Dendritic cell treated with granulocyte-macrophage colony-stimulating factor and Interleukin-4, amounts not matched to agents 40 ng/mL and 50 ng/mL, for 4 days (primary cell): ENCODE results near the gene IQGAP2.
"Not testable (repeated sequence)": the region's sequence is repeated elsewhere in the genome, so short reads cannot be mapped to it uniquely, and the experiment has no call there.

Experiments used
- H3K27ac Mint-ChIP-seq: one replicate; pipeline ENCODE4 v1.8.0; 2022; ENCODE audit warnings: mild to moderate bottlenecking, mixed read lengths
- H3K27me3 Mint-ChIP-seq: one replicate; pipeline ENCODE4 v1.8.0; 2022; ENCODE audit warnings: mild to moderate bottlenecking, mixed read lengths
- H3K36me3 Mint-ChIP-seq: one replicate; pipeline ENCODE4 v1.8.0; 2022; ENCODE audit warnings: low read depth, mixed read lengths
- H3K4me1 Mint-ChIP-seq: one replicate; pipeline ENCODE4 v1.8.0; 2022; ENCODE audit warnings: low read depth, mixed read lengths
- H3K4me3 Mint-ChIP-seq: one replicate; pipeline ENCODE4 v1.8.0; 2022; ENCODE audit warnings: mild to moderate bottlenecking, moderate library complexity, mixed read lengths
- H3K9me3 Mint-ChIP-seq: one replicate; pipeline ENCODE4 v1.8.0; 2022; ENCODE audit warnings: mixed read lengths
- intact Hi-C: fragments of 100-400 bp; cut with micrococcal nuclease; formaldehyde crosslinking; loops from one replicate; pipeline ENCODE4 v1.15.0; 2022

The IQGAP2 gene

DNA sequence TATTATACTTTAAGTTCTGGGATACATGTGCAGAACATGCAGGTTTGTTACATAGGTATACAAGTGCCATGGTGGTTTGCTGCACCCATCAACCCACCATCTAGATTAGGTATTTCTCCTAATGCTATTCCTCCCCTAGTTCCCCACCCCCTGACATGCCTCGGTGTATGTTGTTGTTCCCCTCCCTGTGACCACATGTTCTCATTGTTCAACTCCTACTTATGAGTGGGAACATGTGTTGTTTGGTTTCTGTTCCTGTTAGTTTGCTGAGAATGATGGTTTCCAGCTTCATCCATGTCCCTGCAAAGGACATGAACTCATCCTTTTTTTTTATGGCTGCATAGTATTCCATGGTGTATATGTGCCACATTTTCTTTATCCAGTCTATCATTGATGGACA is 200.9 kb downstream of the IQGAP2 start:
- intact Hi-C loops, H3K27me3 Mint-ChIP-seq, H3K9me3 Mint-ChIP-seq, H3K27ac Mint-ChIP-seq, H3K4me3 Mint-ChIP-seq: not testable (repeated sequence)
- Mint-ChIP-seq H3K4me1 (peaks cover 43% of the 10 kb centered on the region), H3K36me3 (peaks cover 72% of the 10 kb centered on the region)

- no peak overlapping the region for H3K27ac Mint-ChIP-seq
- H3K9me3 Mint-ChIP-seq, result no peaks in the 10 kb centered on the region
- intact Hi-C loops, result no loop called here
- H3K4me1 Mint-ChIP-seq, result peaks cover 43% of the 10 kb centered on the region
- no peak overlapping the region for H3K4me3 Mint-ChIP-seq
- H3K36me3 Mint-ChIP-seq, result peaks cover 64% of the 10 kb centered on the region
- no peaks in the 10 kb centered on the region for H3K27me3 Mint-ChIP-seq
Observed at GRCh38 chr5:76604838-76605237, 201.8 kb downstream of the IQGAP2 start.

DNA sequence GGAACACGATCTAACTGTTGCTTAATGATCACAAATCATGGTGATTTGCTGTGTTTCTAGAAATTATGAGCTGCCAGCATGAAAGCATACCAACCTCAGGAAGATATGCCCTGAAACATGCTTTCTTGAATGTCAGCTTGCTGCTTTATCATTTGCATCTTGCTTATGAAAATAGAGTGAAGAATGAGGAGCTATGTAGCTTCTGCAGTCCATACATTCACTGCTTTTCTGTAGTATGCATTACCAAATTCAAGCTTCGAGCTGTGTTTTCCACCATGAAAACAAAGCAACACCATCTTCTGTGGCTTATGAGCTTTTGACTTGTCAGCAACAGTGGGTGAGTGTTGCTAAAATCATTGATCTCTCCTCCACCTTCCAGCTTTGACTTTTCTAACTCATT is 203.6 kb downstream of the IQGAP2 start:
- peaks cover 43% of the 10 kb centered on the region for H3K4me1 Mint-ChIP-seq
- H3K36me3 Mint-ChIP-seq, result peaks cover 59% of the 10 kb centered on the region

DNA sequence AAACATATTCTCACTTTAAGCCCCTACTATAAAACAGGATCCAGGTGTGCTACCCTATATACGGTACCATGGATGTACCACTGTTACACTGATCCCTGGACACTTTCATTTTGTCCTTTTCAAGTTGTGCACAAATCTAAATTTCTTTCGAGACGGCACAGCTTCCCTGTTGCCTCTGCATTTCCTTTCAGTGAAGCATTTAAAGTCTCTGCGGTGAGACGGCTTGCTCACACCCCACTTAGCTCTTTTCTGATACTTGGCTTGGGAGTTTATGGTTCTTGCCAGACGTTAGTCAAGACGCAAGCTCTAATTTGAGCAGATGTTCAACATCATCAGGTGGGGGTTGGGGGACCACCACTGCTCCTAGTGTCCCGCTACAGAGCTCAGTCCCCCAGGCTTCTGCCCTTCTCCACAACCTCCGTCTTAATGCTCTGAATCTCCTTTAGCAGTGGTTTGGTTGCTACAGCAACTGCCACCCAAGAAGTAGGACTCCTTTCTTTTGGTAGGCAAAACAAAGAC is 204.3 kb downstream of the IQGAP2 start:
- H3K36me3 Mint-ChIP-seq, result peaks cover 59% of the 10 kb centered on the region
- no peaks in the 10 kb centered on the region for H3K27me3 Mint-ChIP-seq
- no peak overlapping the region for H3K4me3 Mint-ChIP-seq
- H3K9me3 Mint-ChIP-seq, result no peaks in the 10 kb centered on the region
- intact Hi-C loops, result no loop called here
- peak overlapping the region; percentile 56 for H3K27ac Mint-ChIP-seq
- peaks cover 37% of the 10 kb centered on the region for H3K4me1 Mint-ChIP-seq

More for the DNA sequence above, 203.6 kb downstream of the IQGAP2 start:
- Mint-ChIP-seq H3K27ac (no peak overlapping the region), H3K4me3 (no peak overlapping the region), H3K27me3 (no peaks in the 10 kb centered on the region), H3K9me3 (no peaks in the 10 kb centered on the region)
- intact Hi-C loops, result no loop called here

DNA sequence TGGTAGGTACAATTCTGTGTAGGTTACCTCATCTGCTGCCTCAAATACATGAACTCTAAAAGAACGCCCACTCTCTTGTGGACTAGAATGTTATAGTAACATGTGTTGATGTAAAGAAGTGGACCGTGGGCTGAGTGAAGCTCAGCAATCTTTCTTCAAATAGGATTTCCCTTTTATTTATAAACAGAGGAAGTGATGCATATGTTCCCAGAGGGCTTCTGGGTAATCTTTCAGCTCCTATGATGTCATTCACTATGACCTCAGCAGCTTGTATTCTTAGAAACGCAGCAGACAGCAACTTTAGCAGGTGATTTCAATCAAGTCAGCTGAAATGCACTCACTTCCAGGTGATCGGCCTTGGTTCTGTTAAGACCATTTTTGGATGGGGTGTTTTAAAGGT is 205.7 kb downstream of the IQGAP2 start:
- H3K9me3 Mint-ChIP-seq, result no peaks in the 10 kb centered on the region
- H3K27me3 Mint-ChIP-seq, result no peaks in the 10 kb centered on the region
- peaks cover 63% of the 10 kb centered on the region for H3K36me3 Mint-ChIP-seq
- no peak overlapping the region for H3K27ac Mint-ChIP-seq
- intact Hi-C loops, result no loop called here
- no peak overlapping the region for H3K4me3 Mint-ChIP-seq
- H3K4me1 Mint-ChIP-seq, result peaks cover 26% of the 10 kb centered on the region

GRCh38 chr5:76610196-76610595 is 207.1 kb downstream of the IQGAP2 start:
- H3K36me3 Mint-ChIP-seq, result peaks cover 66% of the 10 kb centered on the region
- H3K27ac Mint-ChIP-seq, result no peak overlapping the region

DNA sequence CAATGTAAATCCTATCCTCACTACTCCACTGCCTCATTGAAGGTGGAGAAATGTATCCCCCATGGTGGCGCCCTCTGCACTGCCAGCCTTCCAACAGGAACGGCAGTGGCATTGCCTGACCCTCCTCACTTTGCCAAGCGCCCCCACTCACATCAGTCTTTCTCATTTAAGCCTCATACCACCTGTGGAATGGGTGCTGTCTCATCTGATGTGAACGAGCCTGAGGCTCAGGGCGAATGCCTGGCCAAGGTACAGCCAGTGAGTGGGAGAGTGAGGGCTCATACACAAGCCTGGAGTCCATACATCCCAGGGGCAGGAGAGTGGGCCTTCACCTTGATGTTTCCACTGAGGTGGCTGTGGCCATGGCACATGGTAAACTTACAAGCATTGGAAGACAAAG is 209.9 kb downstream of the IQGAP2 start:
- intact Hi-C loops, result no loop called here
- H3K27me3 Mint-ChIP-seq, result no peaks in the 10 kb centered on the region
- H3K9me3 Mint-ChIP-seq, result no peaks in the 10 kb centered on the region
- peaks cover 74% of the 10 kb centered on the region for H3K36me3 Mint-ChIP-seq
- no peak overlapping the region for H3K4me3 Mint-ChIP-seq
- H3K4me1 Mint-ChIP-seq, result peaks cover 8% of the 10 kb centered on the region
- no peak overlapping the region for H3K27ac Mint-ChIP-seq

More at GRCh38 chr5:76610196-76610595, 207.1 kb downstream of the IQGAP2 start:
- intact Hi-C loops, result loop anchor here (2.0 kb wide), 1 partner anchor 73 kb away; no protein-coding TSS in a partner anchor
- Mint-ChIP-seq H3K9me3 (no peaks in the 10 kb centered on the region), H3K4me3 (no peak overlapping the region), H3K27me3 (no peaks in the 10 kb centered on the region), H3K4me1 (peaks cover 18% of the 10 kb centered on the region)

- peaks cover 9% of the 10 kb centered on the region for H3K4me1 Mint-ChIP-seq
- H3K27ac Mint-ChIP-seq, result no peak overlapping the region
- H3K4me3 Mint-ChIP-seq, result no peak overlapping the region
- peaks cover 88% of the 10 kb centered on the region for H3K36me3 Mint-ChIP-seq
- intact Hi-C loops, result no loop called here
- no peaks in the 10 kb centered on the region for H3K9me3 Mint-ChIP-seq
- H3K27me3 Mint-ChIP-seq, result no peaks in the 10 kb centered on the region
Observed at GRCh38 chr5:76615759-76616158, 212.7 kb downstream of the IQGAP2 start.

DNA sequence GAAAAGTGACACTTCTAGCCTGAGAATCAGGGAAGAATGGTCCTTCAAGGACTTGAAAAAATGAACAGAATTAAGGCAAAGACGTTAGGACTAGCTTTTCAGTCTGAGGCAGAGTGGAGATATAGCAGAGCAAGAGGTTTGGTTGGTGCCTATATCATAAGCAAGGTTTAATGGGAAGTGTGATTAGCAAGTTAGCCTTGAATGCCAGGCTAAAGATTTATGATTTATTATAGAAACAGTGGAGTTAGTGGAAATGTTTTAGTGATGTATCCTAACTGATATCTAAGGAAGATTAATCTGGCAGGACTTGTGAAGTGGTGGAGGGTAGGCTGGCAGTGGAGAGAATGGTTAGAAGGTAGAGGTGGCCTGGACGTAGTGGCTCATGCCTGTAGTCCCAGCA is 213.1 kb downstream of the IQGAP2 start:
- Mint-ChIP-seq H3K27me3 (no peaks in the 10 kb centered on the region), H3K4me1 (peaks cover 13% of the 10 kb centered on the region), H3K36me3 (peaks cover 86% of the 10 kb centered on the region), H3K27ac (no peak overlapping the region), H3K4me3 (no peak overlapping the region), H3K9me3 (no peaks in the 10 kb centered on the region)
- intact Hi-C loops, result no loop called here

- Mint-ChIP-seq H3K27ac (no peak overlapping the region), H3K9me3 (no peaks in the 10 kb centered on the region), H3K4me3 (no peak overlapping the region), H3K36me3 (peaks cover 82% of the 10 kb centered on the region), H3K4me1 (peaks cover 14% of the 10 kb centered on the region), H3K27me3 (no peaks in the 10 kb centered on the region)
- intact Hi-C loops, result no loop called here
Observed at GRCh38 chr5:76617229-76617628, 214.1 kb downstream of the IQGAP2 start.

DNA sequence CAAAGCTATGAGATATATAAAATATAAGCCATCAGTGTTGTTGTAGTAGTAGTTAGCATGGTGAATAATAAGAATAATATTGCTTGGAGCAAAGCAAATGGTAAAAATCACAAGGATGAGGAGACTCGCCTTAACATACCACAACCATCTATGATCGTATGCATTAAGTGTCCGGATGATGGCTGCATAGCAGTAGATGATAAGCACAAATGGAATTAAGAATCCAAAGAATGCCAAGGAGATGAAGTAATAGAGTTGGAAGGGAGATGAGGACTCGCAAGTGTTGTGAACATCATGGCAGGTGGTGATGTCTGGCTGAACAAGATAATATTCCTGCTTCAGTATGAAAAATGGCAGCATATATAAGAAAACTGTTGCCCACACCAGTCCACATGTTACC is 214.6 kb downstream of the IQGAP2 start:
- H3K36me3 Mint-ChIP-seq, result peaks cover 79% of the 10 kb centered on the region
- H3K9me3 Mint-ChIP-seq, result no peaks in the 10 kb centered on the region
- no peak overlapping the region for H3K4me3 Mint-ChIP-seq
- H3K27me3 Mint-ChIP-seq, result no peaks in the 10 kb centered on the region
- intact Hi-C loops, result no loop called here
- H3K27ac Mint-ChIP-seq, result no peak overlapping the region
- peaks cover 14% of the 10 kb centered on the region for H3K4me1 Mint-ChIP-seq

DNA sequence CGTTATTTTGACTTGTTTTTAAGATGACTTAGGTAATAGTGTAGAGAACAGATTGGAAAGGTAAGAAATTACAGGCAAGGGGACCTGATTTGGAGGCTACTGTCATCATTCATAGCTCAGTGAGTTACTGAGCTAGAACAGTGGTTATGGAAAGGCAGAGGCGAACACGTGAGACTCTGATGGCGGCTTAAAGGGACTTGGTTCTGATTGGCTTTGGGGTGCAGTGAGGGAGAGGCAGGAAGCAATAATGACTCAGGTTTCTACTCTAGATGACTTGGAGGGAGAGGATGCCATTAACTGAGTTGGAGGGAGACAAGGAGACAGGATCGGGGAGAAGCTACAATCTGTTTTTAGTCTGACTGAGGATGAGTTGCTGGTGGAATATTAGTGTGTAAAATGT is 217.1 kb downstream of the IQGAP2 start:
- no peaks in the 10 kb centered on the region for H3K27me3 Mint-ChIP-seq
- intact Hi-C loops, result no loop called here
- H3K36me3 Mint-ChIP-seq, result peaks cover 56% of the 10 kb centered on the region
- peaks cover 20% of the 10 kb centered on the region for H3K4me1 Mint-ChIP-seq
- H3K9me3 Mint-ChIP-seq, result no peaks in the 10 kb centered on the region
- no peak overlapping the region for H3K4me3 Mint-ChIP-seq
- H3K27ac Mint-ChIP-seq, result no peak overlapping the region

DNA sequence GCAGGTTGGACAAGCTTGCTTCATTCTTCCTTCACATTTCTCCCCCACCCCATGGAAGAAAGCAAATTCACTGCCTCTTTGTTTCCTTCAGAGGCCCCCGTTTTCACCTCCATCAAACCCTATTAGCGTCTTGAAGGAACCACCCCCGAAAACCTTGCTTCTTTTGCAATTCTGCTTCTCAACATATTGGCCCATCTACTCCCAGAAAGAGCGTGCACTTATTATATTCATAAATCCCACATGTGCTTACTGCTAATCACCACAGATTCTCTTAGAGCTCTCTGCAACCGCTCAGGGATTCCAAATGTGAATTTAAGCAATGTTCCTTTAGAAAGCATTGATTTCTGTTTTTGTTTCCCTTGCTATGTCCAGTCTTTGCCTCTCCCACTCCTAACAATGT is 219.0 kb downstream of the IQGAP2 start:
- intact Hi-C loops, result no loop called here

DNA sequence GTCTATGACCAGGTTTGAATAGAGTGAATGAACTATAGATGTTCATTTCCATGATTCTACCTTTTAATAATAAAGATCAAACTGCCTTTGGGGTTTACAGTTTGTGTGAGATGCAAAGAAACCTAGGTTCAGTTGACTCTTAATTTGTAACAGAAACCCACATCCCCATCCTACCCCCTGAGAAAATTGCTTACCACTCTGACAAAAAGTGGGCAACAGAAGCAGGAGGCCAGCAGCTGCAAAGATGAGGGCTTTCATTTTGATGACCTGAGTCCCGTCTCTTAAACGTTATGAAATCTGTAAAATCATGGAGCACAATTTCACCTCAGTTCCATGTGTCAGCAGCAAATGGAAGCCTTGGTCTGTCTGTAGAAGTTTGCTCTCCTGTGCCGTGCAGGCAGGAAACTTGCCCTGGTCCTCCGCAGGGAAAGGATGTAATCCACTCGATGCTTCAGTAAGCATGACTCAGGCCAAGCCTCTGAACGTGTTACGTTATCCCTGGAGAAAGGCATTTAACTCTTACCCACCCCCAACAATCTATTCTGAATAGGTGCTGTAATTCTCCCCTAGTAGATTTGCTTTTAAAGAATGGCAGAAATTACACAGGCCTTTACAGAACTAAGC is 220.0 kb downstream of the IQGAP2 start, which contains the start of gene F2RL2:
Gene F2RL2 (minus strand): TSS at position 431 of the 624 bp plus-strand sequence. CDS start 173 bp downstream, at position 258.
- H3K27me3 Mint-ChIP-seq, result no peaks in the 10 kb centered on the region
- peaks cover 46% of the 10 kb centered on the region for H3K36me3 Mint-ChIP-seq
- no peaks in the 10 kb centered on the region for H3K9me3 Mint-ChIP-seq
- intact Hi-C loops, result no loop called here
- H3K27ac Mint-ChIP-seq, result no peak within 1 kb of the TSS
- no peak within 1 kb of the TSS for H3K4me3 Mint-ChIP-seq
- peaks cover 35% of the 10 kb centered on the region for H3K4me1 Mint-ChIP-seq

More for the DNA sequence above, 219.0 kb downstream of the IQGAP2 start:
- no peaks in the 10 kb centered on the region for H3K27me3 Mint-ChIP-seq
- H3K4me1 Mint-ChIP-seq, result peaks cover 34% of the 10 kb centered on the region
- H3K9me3 Mint-ChIP-seq, result no peaks in the 10 kb centered on the region
- H3K4me3 Mint-ChIP-seq, result no peak overlapping the region
- H3K27ac Mint-ChIP-seq, result no peak overlapping the region
- peaks cover 46% of the 10 kb centered on the region for H3K36me3 Mint-ChIP-seq
